Liver (tissue), 9 donors: ENCODE measurements around the gene TTYH2. TPM values are rescaled to one million over a fixed set of nuclear protein-coding genes. Genes with fewer than 3 reads are reported as not detected.

ENCODE experiments used
- DNase-seq: peaks from one replicate; pipeline ENCODE4 v3.0.0-alpha.2; 2017; ENCODE audit warnings: low spot score
- H3K27ac ChIP-seq, 2 donors: one replicate each; pipeline ENCODE4 v1.7.0; 2013; ENCODE audit warnings: inconsistent platforms in 2 of 2, low read length in 2 of 2, control low read depth in 1 of 2, low read depth in 1 of 2, mild to moderate bottlenecking in 1 of 2
- H3K27me3 ChIP-seq, 4 donors: one replicate each; pipeline versions ENCODE4 v1.6.1 to v1.7.0; 2013; ENCODE audit warnings: low read length in 3 of 4, inconsistent platforms in 1 of 4, mild to moderate bottlenecking in 1 of 4, moderate library complexity in 1 of 4; ENCODE audit not compliant: control insufficient read depth in 4 of 4, insufficient read depth in 4 of 4
- H3K36me3 ChIP-seq, 4 donors: one replicate each; pipeline versions ENCODE4 v1.6.1 to v1.7.0; 2013; ENCODE audit warnings: low read length in 3 of 4, mild to moderate bottlenecking in 3 of 4, low read depth in 1 of 4, moderate library complexity in 1 of 4; ENCODE audit not compliant: control insufficient read depth in 4 of 4, insufficient read depth in 3 of 4
- H3K4me1 ChIP-seq, 4 donors: one replicate each; pipeline versions ENCODE4 v1.6.1 to v1.7.0; 2013; ENCODE audit warnings: low read length in 3 of 4, mild to moderate bottlenecking in 3 of 4, moderate library complexity in 1 of 4; ENCODE audit not compliant: control insufficient read depth in 4 of 4, insufficient read depth in 4 of 4
- H3K4me3 ChIP-seq, 3 donors: one replicate each; pipeline versions ENCODE4 v1.6.1 to v1.7.0; 2013; ENCODE audit warnings: low read length in 3 of 3, control low read depth in 1 of 3, low read depth in 1 of 3, mild to moderate bottlenecking in 1 of 3
- H3K9ac ChIP-seq, 2 donors: one replicate each; pipeline ENCODE4 v1.7.0; 2013; ENCODE audit warnings: low read length in 2 of 2, mild to moderate bottlenecking in 2 of 2, moderate library complexity in 2 of 2, control low read depth in 1 of 2, low read depth in 1 of 2
- H3K9me3 ChIP-seq, 4 donors: one replicate each; pipeline versions ENCODE4 v1.6.1 to v1.7.0; 2013; ENCODE audit warnings: low read length in 3 of 4; ENCODE audit not compliant: control insufficient read depth in 4 of 4
- EGR1 ChIP-seq, 2 donors: IDR thresholded peaks; 2 replicates each; pipeline ENCODE4 v1.6.1; 2016 to 2018; ENCODE audit warnings: antibody characterized with exemption in 2 of 2, low read depth in 2 of 2
- FOXA1 ChIP-seq: IDR thresholded peaks from 2 replicates; pipeline ENCODE4 v1.6.1; 2016; ENCODE audit warnings: antibody characterized with exemption
- FOXA2 ChIP-seq: IDR thresholded peaks from 2 replicates; pipeline ENCODE4 v1.6.1; 2016; ENCODE audit warnings: antibody characterized with exemption
- GABPA ChIP-seq, 2 donors: IDR thresholded peaks in 1 of 2; conservative IDR thresholded peaks in 1 of 2; 2 replicates each; pipeline ENCODE4 v1.6.1; 2016; ENCODE audit warnings: antibody characterized with exemption in 2 of 2, mild to moderate bottlenecking in 1 of 2, moderate library complexity in 1 of 2
- HNF4A ChIP-seq, 2 donors: conservative IDR thresholded peaks; 2 replicates each; pipeline ENCODE4 v1.6.1; 2016; ENCODE audit warnings: antibody characterized with exemption in 2 of 2, mild to moderate bottlenecking in 2 of 2
- HNF4G ChIP-seq: IDR thresholded peaks from 2 replicates; pipeline ENCODE4 v1.6.1; 2016; ENCODE audit warnings: antibody characterized with exemption
- JUND ChIP-seq, 2 donors: IDR thresholded peaks; 2 replicates each; pipeline ENCODE4 v1.6.1; 2016; ENCODE audit warnings: antibody characterized with exemption in 2 of 2
- NR2F2 ChIP-seq: IDR thresholded peaks from 2 replicates; pipeline ENCODE4 v1.6.1; 2016; ENCODE audit warnings: antibody characterized with exemption
- RAD21 ChIP-seq, 2 donors: IDR thresholded peaks; 2 replicates each; pipeline ENCODE4 v1.6.1; 2016; ENCODE audit warnings: antibody characterized with exemption in 2 of 2, mild to moderate bottlenecking in 2 of 2
- RXRA ChIP-seq, 2 donors: IDR thresholded peaks; 2 replicates each; pipeline ENCODE4 v1.6.1; 2017 to 2018; ENCODE audit warnings: antibody characterized with exemption in 2 of 2, mild to moderate bottlenecking in 1 of 2
- SP1 ChIP-seq: IDR thresholded peaks from 2 replicates; pipeline ENCODE4 v1.6.1; 2018; ENCODE audit warnings: antibody characterized with exemption, mild to moderate bottlenecking
- TAF1 ChIP-seq: conservative IDR thresholded peaks from 2 replicates; pipeline ENCODE4 v1.6.1; 2016; ENCODE audit warnings: antibody characterized with exemption, mild to moderate bottlenecking
- YY1 ChIP-seq: IDR thresholded peaks from 2 replicates; pipeline ENCODE4 v1.6.1; 2016; ENCODE audit warnings: antibody characterized with exemption, mild to moderate bottlenecking
- WGBS: extraction: QIAGEN DNeasy Blood & Tissue Kit; methylation state at CpG from one replicate; pipeline ENCODE4 v1.1.7; 2013; 5-methylcytosine and 5-hydroxymethylcytosine counted together
- polyA plus RNA-seq, 2 donors: library from polyadenylated mRNA; stranded (reverse) in 1 of 2; unstranded in 1 of 2; fragments of 200-250 nt in 1 of 2; fragments of >200 nt in 1 of 2; fragmentation: Nextera tagmentation in 1 of 2; extraction: Ambion mirVana in 1 of 2; gene quantifications; one replicate each; pipeline versions ENCODE4 v1.2.1 to v1.2.3, GENCODE V29; 2013 to 2015
- total RNA-seq, 2 donors: library from RNA; depleted of rRNA; stranded (reverse); fragments of >200 nt; gene quantifications; one replicate each; pipeline ENCODE4 v1.2.3, GENCODE V29; 2014
- TF ChIP-seq, protein P1 (sequence below): IDR thresholded peaks from 2 replicates; pipeline ENCODE4 v1.6.1; 2016; ENCODE audit warnings: antibody characterized with exemption
- TF ChIP-seq, protein P2 (sequence below): fragments of 150-350 bp; IDR thresholded peaks from 2 replicates; pipeline ENCODE4 v1.5.1; 2017; ENCODE audit warnings: improper control_type of control experiment, low read depth, low read length; ENCODE audit not compliant: missing input control
- TF ChIP-seq, protein P3 (sequence below): IDR thresholded peaks from 2 replicates; pipeline ENCODE4 v1.6.1; 2016; ENCODE audit warnings: antibody characterized with exemption
- TF ChIP-seq, protein P4 (sequence below): IDR thresholded peaks from 2 replicates; pipeline ENCODE4 v1.6.1; 2016; ENCODE audit warnings: antibody characterized with exemption, mild to moderate bottlenecking
- donor health status: healthy.
- donor health status: healthy.
- donor health status: healthy.
- donor health status: healthy.
- donor health status: healthy.

The TTYH2 gene
- total and polyA plus RNA-seq, 4 donors: 0.40 to 2.4 (median 0.99) TPM

DNA sequence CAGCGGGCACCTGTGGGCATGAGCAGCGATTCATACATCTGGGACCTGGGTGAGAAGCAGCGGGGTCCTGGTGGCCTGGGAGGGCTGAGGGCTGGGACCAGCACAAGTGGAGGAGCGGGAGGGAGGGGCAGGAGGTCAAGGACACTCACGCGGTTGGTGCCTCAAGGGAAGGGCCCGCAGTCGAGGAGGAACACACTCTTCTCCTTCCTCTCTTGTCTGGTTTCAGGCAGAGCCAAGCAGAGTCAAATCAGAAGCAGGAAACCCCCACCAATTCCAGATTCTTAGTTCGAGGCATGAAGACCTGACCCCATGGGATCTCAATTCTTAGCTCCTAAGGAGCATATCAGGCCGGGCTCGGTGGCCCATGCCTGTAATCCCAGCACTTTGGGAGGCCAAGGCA, 76.3 kb downstream of the TTYH2 start (continued):
- TF ChIP-seq HNF4G (no peak), JUND (IDR thresholded peaks at IDR 0.05) (no peak), YY1 (no peak), GABPA (IDR thresholded peaks at IDR 0.05 in 1 of 2, conservative IDR thresholded peaks at IDR 0.05 in 1 of 2) (no peak)
- TF ChIP-seq, protein P1, sequence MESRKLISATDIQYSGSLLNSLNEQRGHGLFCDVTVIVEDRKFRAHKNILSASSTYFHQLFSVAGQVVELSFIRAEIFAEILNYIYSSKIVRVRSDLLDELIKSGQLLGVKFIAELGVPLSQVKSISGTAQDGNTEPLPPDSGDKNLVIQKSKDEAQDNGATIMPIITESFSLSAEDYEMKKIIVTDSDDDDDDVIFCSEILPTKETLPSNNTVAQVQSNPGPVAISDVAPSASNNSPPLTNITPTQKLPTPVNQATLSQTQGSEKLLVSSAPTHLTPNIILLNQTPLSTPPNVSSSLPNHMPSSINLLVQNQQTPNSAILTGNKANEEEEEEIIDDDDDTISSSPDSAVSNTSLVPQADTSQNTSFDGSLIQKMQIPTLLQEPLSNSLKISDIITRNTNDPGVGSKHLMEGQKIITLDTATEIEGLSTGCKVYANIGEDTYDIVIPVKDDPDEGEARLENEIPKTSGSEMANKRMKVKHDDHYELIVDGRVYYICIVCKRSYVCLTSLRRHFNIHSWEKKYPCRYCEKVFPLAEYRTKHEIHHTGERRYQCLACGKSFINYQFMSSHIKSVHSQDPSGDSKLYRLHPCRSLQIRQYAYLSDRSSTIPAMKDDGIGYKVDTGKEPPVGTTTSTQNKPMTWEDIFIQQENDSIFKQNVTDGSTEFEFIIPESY: no peak

DNA sequence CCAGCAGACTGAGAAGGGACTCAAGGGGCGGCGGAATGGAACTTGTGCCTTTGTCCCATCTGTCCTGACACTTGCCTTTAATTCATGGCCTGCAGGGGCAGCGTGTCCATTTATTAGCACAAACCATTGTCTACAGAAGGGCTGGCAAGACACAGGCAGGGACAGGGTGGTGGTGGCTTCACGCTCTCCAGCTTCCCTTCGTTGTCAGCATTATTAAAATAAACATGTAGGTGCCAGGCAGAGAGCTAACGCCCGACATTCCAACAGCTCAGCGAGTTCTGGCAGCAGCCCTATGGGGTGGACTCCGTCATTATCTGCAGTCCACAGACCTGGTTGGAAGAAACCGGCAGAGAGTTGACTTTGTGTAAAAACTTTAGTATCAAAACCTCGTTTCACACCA, 77.0 kb downstream of the TTYH2 start:
- no peak overlapping the region for H3K27ac ChIP-seq
- H3K9ac ChIP-seq: no peak overlapping the region
- 71% methylated on average over 11 of the region's 11 CpGs for WGBS
- H3K36me3 ChIP-seq: no peaks in the 10 kb centered on the region
- DNase-seq: peak; percentile 62
- TF ChIP-seq, protein P2, sequence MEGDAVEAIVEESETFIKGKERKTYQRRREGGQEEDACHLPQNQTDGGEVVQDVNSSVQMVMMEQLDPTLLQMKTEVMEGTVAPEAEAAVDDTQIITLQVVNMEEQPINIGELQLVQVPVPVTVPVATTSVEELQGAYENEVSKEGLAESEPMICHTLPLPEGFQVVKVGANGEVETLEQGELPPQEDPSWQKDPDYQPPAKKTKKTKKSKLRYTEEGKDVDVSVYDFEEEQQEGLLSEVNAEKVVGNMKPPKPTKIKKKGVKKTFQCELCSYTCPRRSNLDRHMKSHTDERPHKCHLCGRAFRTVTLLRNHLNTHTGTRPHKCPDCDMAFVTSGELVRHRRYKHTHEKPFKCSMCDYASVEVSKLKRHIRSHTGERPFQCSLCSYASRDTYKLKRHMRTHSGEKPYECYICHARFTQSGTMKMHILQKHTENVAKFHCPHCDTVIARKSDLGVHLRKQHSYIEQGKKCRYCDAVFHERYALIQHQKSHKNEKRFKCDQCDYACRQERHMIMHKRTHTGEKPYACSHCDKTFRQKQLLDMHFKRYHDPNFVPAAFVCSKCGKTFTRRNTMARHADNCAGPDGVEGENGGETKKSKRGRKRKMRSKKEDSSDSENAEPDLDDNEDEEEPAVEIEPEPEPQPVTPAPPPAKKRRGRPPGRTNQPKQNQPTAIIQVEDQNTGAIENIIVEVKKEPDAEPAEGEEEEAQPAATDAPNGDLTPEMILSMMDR: no peak
- TF ChIP-seq, protein P3, sequence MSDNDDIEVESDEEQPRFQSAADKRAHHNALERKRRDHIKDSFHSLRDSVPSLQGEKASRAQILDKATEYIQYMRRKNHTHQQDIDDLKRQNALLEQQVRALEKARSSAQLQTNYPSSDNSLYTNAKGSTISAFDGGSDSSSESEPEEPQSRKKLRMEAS: no peak
- TF ChIP-seq, protein P1: no peak
- TF ChIP-seq NR2F2 (no peak), EGR1 (IDR thresholded peaks at IDR 0.05; ENCODE audit: low read depth in 2 of 2) (no peak), FOXA1 (no peak), TAF1 (no peak), RAD21 (IDR thresholded peaks at IDR 0.05) (no peak), YY1 (no peak), HNF4A (conservative IDR thresholded peaks at IDR 0.05) (no peak), JUND (IDR thresholded peaks at IDR 0.05) (no peak), RXRA (IDR thresholded peaks at IDR 0.05) (no peak), SP1 (no peak), FOXA2 (no peak), GABPA (IDR thresholded peaks at IDR 0.05 in 1 of 2, conservative IDR thresholded peaks at IDR 0.05 in 1 of 2) (no peak)
- TF ChIP-seq, protein P4, sequence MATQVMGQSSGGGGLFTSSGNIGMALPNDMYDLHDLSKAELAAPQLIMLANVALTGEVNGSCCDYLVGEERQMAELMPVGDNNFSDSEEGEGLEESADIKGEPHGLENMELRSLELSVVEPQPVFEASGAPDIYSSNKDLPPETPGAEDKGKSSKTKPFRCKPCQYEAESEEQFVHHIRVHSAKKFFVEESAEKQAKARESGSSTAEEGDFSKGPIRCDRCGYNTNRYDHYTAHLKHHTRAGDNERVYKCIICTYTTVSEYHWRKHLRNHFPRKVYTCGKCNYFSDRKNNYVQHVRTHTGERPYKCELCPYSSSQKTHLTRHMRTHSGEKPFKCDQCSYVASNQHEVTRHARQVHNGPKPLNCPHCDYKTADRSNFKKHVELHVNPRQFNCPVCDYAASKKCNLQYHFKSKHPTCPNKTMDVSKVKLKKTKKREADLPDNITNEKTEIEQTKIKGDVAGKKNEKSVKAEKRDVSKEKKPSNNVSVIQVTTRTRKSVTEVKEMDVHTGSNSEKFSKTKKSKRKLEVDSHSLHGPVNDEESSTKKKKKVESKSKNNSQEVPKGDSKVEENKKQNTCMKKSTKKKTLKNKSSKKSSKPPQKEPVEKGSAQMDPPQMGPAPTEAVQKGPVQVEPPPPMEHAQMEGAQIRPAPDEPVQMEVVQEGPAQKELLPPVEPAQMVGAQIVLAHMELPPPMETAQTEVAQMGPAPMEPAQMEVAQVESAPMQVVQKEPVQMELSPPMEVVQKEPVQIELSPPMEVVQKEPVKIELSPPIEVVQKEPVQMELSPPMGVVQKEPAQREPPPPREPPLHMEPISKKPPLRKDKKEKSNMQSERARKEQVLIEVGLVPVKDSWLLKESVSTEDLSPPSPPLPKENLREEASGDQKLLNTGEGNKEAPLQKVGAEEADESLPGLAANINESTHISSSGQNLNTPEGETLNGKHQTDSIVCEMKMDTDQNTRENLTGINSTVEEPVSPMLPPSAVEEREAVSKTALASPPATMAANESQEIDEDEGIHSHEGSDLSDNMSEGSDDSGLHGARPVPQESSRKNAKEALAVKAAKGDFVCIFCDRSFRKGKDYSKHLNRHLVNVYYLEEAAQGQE: no peak
- H3K4me1 ChIP-seq: no peaks in the 10 kb centered on the region
- no peaks in the 10 kb centered on the region for H3K9me3 ChIP-seq
- no peak overlapping the region for H3K4me3 ChIP-seq
- no peaks in the 10 kb centered on the region for H3K27me3 ChIP-seq
